ENCODE measurements around the gene ASTN2. TPM values are rescaled to one million over a fixed set of nuclear protein-coding genes. Genes with fewer than 3 reads are reported as not detected.

Gene ASTN2
- total RNA-seq, 2 donors from 2014 or later: 2.2 to 5.1 TPM

- Mint-ChIP-seq H3K27ac (no peak overlapping the region), H3K9me3 (peaks cover 9% of the 10 kb centered on the region), H3K4me1 (ENCODE audit: low read depth in 2 of 2) (no peaks in the 10 kb centered on the region), H3K36me3 (no peaks in the 10 kb centered on the region), H3K4me3 (no peak overlapping the region), H3K27me3 (no peaks in the 10 kb centered on the region)
- DNase-seq (ENCODE audit: low spot score): no peak
- ATAC-seq: no peak
Measured at GRCh38 chr9:117095081-117095480, 319.8 kb downstream of the ASTN2 start.

GRCh38 chr9:117093891-117094844, 320.7 kb downstream of the ASTN2 start:
- no peak for DNase-seq (ENCODE audit: low spot score)
- no peak overlapping the region for H3K4me3 Mint-ChIP-seq
- H3K27ac Mint-ChIP-seq: no peak overlapping the region
- no peaks in the 10 kb centered on the region for H3K36me3 Mint-ChIP-seq
- no peaks in the 10 kb centered on the region for H3K27me3 Mint-ChIP-seq
- no peak for ATAC-seq
- no peaks in the 10 kb centered on the region for H3K4me1 Mint-ChIP-seq (ENCODE audit: low read depth in 2 of 2)
- H3K9me3 Mint-ChIP-seq: peaks cover 10% of the 10 kb centered on the region

GRCh38 chr9:117092582-117092981, 322.3 kb downstream of the ASTN2 start:
- H3K36me3 Mint-ChIP-seq: no peaks in the 10 kb centered on the region
- no peak for ATAC-seq
- H3K4me3 Mint-ChIP-seq: no peak overlapping the region
- DNase-seq (ENCODE audit: low spot score): no peak
- H3K27me3 Mint-ChIP-seq: no peaks in the 10 kb centered on the region
- peaks cover 6% of the 10 kb centered on the region for H3K9me3 Mint-ChIP-seq
- H3K4me1 Mint-ChIP-seq (ENCODE audit: low read depth in 2 of 2): no peaks in the 10 kb centered on the region
- H3K27ac Mint-ChIP-seq: no peak overlapping the region

- DNase-seq (ENCODE audit: low spot score) (no peak), ATAC-seq (no peak)
- peaks cover 10% of the 10 kb centered on the region for H3K9me3 Mint-ChIP-seq
- no peak overlapping the region for H3K4me3 Mint-ChIP-seq
- H3K27me3 Mint-ChIP-seq: no peaks in the 10 kb centered on the region
- no peaks in the 10 kb centered on the region for H3K4me1 Mint-ChIP-seq (ENCODE audit: low read depth in 2 of 2)
- no peak overlapping the region for H3K27ac Mint-ChIP-seq
- H3K36me3 Mint-ChIP-seq: no peaks in the 10 kb centered on the region
Measured at GRCh38 chr9:117091529-117091928, 323.3 kb downstream of the ASTN2 start.

- DNase-seq (ENCODE audit: low spot score) (no peak), ATAC-seq (no peak)
- H3K4me1 Mint-ChIP-seq (ENCODE audit: low read depth in 2 of 2): no peaks in the 10 kb centered on the region
- H3K4me3 Mint-ChIP-seq: no peak overlapping the region
- no peaks in the 10 kb centered on the region for H3K27me3 Mint-ChIP-seq
- H3K9me3 Mint-ChIP-seq: peaks cover 12% of the 10 kb centered on the region
- no peak overlapping the region for H3K27ac Mint-ChIP-seq
- H3K36me3 Mint-ChIP-seq: no peaks in the 10 kb centered on the region
Measured at GRCh38 chr9:117088786-117089185, 326.1 kb downstream of the ASTN2 start.

- H3K4me3 Mint-ChIP-seq: no peak overlapping the region
Measured at GRCh38 chr9:117088140-117088539, 326.7 kb downstream of the ASTN2 start.

GRCh38 chr9:117084221-117084620, 330.6 kb downstream of the ASTN2 start:
- ATAC-seq (no peak), DNase-seq (ENCODE audit: low spot score) (no peak)
- Mint-ChIP-seq H3K36me3 (no peaks in the 10 kb centered on the region), H3K27me3 (no peaks in the 10 kb centered on the region), H3K27ac (no peak overlapping the region), H3K4me3 (no peak overlapping the region), H3K4me1 (ENCODE audit: low read depth in 2 of 2) (no peaks in the 10 kb centered on the region), H3K9me3 (peaks cover 9% of the 10 kb centered on the region)

More at GRCh38 chr9:117088140-117088539, 326.7 kb downstream of the ASTN2 start:
- DNase-seq (ENCODE audit: low spot score) (no peak), ATAC-seq (no peak)
- no peaks in the 10 kb centered on the region for H3K36me3 Mint-ChIP-seq
- H3K9me3 Mint-ChIP-seq: peaks cover 12% of the 10 kb centered on the region
- no peaks in the 10 kb centered on the region for H3K27me3 Mint-ChIP-seq
- H3K27ac Mint-ChIP-seq: no peak overlapping the region
- H3K4me1 Mint-ChIP-seq (ENCODE audit: low read depth in 2 of 2): no peaks in the 10 kb centered on the region

- Mint-ChIP-seq H3K36me3 (no peaks in the 10 kb centered on the region), H3K9me3 (peaks cover 9% of the 10 kb centered on the region), H3K27ac (no peak overlapping the region), H3K4me1 (ENCODE audit: low read depth in 2 of 2) (no peaks in the 10 kb centered on the region), H3K4me3 (no peak overlapping the region), H3K27me3 (no peaks in the 10 kb centered on the region)
- ATAC-seq (no peak), DNase-seq (ENCODE audit: low spot score) (no peak)
Measured at GRCh38 chr9:117083559-117083958, 331.3 kb downstream of the ASTN2 start.

- Mint-ChIP-seq H3K9me3 (peaks cover 8% of the 10 kb centered on the region), H3K27ac (no peak overlapping the region), H3K27me3 (no peaks in the 10 kb centered on the region), H3K4me1 (ENCODE audit: low read depth in 2 of 2) (no peaks in the 10 kb centered on the region), H3K36me3 (no peaks in the 10 kb centered on the region), H3K4me3 (no peak overlapping the region)
- ATAC-seq: no peak
- no peak for DNase-seq (ENCODE audit: low spot score)
Measured at GRCh38 chr9:117081641-117082317, 333.1 kb downstream of the ASTN2 start.

- Mint-ChIP-seq H3K9me3 (peaks cover 8% of the 10 kb centered on the region), H3K27ac (no peak overlapping the region), H3K27me3 (no peaks in the 10 kb centered on the region), H3K36me3 (no peaks in the 10 kb centered on the region), H3K4me1 (ENCODE audit: low read depth in 2 of 2) (no peaks in the 10 kb centered on the region), H3K4me3 (no peak overlapping the region)
- no peak for ATAC-seq
- no peak for DNase-seq (ENCODE audit: low spot score)
Measured at GRCh38 chr9:117080765-117081390, 334.0 kb downstream of the ASTN2 start.

GRCh38 chr9:117076571-117077290, 338.1 kb downstream of the ASTN2 start:
- Mint-ChIP-seq H3K27ac (no peak overlapping the region), H3K4me3 (no peak overlapping the region), H3K36me3 (no peaks in the 10 kb centered on the region), H3K27me3 (no peaks in the 10 kb centered on the region), H3K9me3 (peaks cover 12% of the 10 kb centered on the region), H3K4me1 (ENCODE audit: low read depth in 2 of 2) (no peaks in the 10 kb centered on the region)
- no peak for ATAC-seq
- DNase-seq (ENCODE audit: low spot score): no peak

- Mint-ChIP-seq H3K9me3 (peaks cover 12% of the 10 kb centered on the region), H3K4me1 (ENCODE audit: low read depth in 2 of 2) (no peaks in the 10 kb centered on the region), H3K36me3 (no peaks in the 10 kb centered on the region), H3K27ac (no peak overlapping the region), H3K4me3 (no peak overlapping the region), H3K27me3 (no peaks in the 10 kb centered on the region)
- no peak for DNase-seq (ENCODE audit: low spot score)
- ATAC-seq: no peak
Measured at GRCh38 chr9:117075636-117076035, 339.2 kb downstream of the ASTN2 start.

GRCh38 chr9:117074784-117075520, 339.9 kb downstream of the ASTN2 start:
- H3K9me3 Mint-ChIP-seq: peaks cover 12% of the 10 kb centered on the region
- ATAC-seq (no peak), DNase-seq (ENCODE audit: low spot score) (no peak)
- H3K27me3 Mint-ChIP-seq: no peaks in the 10 kb centered on the region
- H3K4me3 Mint-ChIP-seq: no peak overlapping the region
- H3K27ac Mint-ChIP-seq: no peak overlapping the region
- no peaks in the 10 kb centered on the region for H3K4me1 Mint-ChIP-seq (ENCODE audit: low read depth in 2 of 2)
- H3K36me3 Mint-ChIP-seq: no peaks in the 10 kb centered on the region
